PC-9 (cell line): ENCODE data around the gene CDKN1C. TPM values are rescaled to one million over a fixed set of nuclear protein-coding genes. Genes with fewer than 3 reads are reported as not detected.

ENCODE experiments used
- BruUV-seq: library from RNA; stranded (reverse); fragments of 400-500 nt; replicated peaks from 2 replicates; lab custom pipeline; 2021; lab: Mats Ljungman, UMichigan
- CTCF ChIA-PET: fragments of 300-600 bp; sonication (Branson Sonifier 250); formaldehyde crosslinking; loops from one replicate; lab custom pipeline; 2022; ENCODE audit warnings: antibody characterized with exemption; lab: Charles Lee
- POLR2A ChIA-PET: fragments of 300-600 bp; sonication (Branson Sonifier 250); formaldehyde crosslinking; loops from one replicate; lab custom pipeline; 2022; ENCODE audit warnings: antibody characterized with exemption; ENCODE audit not compliant: unreplicated experiment; lab: Charles Lee
- DNase-seq, 2 experiments: peaks; one replicate each; pipeline versions ENCODE4 v3.0.0 to v3.0.0-alpha.2; 2015 to 2022; ENCODE audit warnings: mixed read lengths in 1 of 2
- H2AFZ ChIP-seq: fragments of 200-600 bp; sonication (generic); 2 replicates; pipeline ENCODE4 v1.8.1; 2017; ENCODE audit warnings: antibody characterized with exemption
- H3F3A ChIP-seq: fragments of 200-600 bp; sonication (generic); 2 replicates; pipeline ENCODE4 v1.8.1; 2017; ENCODE audit warnings: antibody characterized with exemption, mild to moderate bottlenecking, low read depth; ENCODE audit not compliant: insufficient read depth
- H3K27ac ChIP-seq: fragments of 200-600 bp; sonication (generic); 2 replicates; pipeline ENCODE4 v1.6.1; 2016; ENCODE audit warnings: mixed run types
- H3K27me3 ChIP-seq: fragments of 200-600 bp; sonication (generic); 2 replicates; pipeline ENCODE4 v1.6.1; 2016; ENCODE audit warnings: low read depth, mixed run types; ENCODE audit not compliant: insufficient read depth
- H3K36me3 ChIP-seq: fragments of 200-600 bp; sonication (generic); 2 replicates; pipeline ENCODE4 v1.6.1; 2016; ENCODE audit warnings: low read depth, mixed run types
- H3K4me1 ChIP-seq: fragments of 200-600 bp; sonication (generic); replicated peaks from 2 replicates; pipeline ENCODE4 v1.6.1; 2016; ENCODE audit warnings: mixed run types; ENCODE audit not compliant: insufficient read depth
- H3K4me2 ChIP-seq: fragments of 200-600 bp; sonication (generic); 2 replicates; pipeline ENCODE4 v1.6.1; 2017; ENCODE audit warnings: mixed run types
- H3K4me3 ChIP-seq: fragments of 200-600 bp; sonication (generic); 2 replicates; pipeline ENCODE4 v1.6.1; 2016; ENCODE audit warnings: mixed run types
- H3K79me2 ChIP-seq: fragments of 200-600 bp; sonication (generic); 2 replicates; pipeline ENCODE4 v1.6.1; 2017; ENCODE audit warnings: low read depth, mixed run types
- H3K9me2 ChIP-seq: fragments of 200-600 bp; sonication (generic); 2 replicates; pipeline ENCODE4 v1.8.1; 2017; ENCODE audit warnings: mild to moderate bottlenecking; ENCODE audit not compliant: insufficient read depth
- H3K9me3 ChIP-seq: fragments of 200-600 bp; sonication (generic); 2 replicates; pipeline ENCODE4 v1.8.1; 2016; ENCODE audit warnings: low read depth; ENCODE audit not compliant: insufficient read depth
- H4K20me1 ChIP-seq: fragments of 200-600 bp; sonication (generic); 2 replicates; pipeline ENCODE4 v1.8.1; 2017; ENCODE audit not compliant: insufficient read depth
- CTCF ChIP-seq: fragments of 200-600 bp; sonication (generic); conservative IDR thresholded peaks from 2 replicates; pipeline ENCODE4 v1.6.1; 2017; ENCODE audit warnings: mixed run types, antibody characterized with exemption, mild to moderate bottlenecking, moderate library complexity
- EZH2 ChIP-seq: fragments of 200-600 bp; sonication (generic); IDR thresholded peaks from 2 replicates; pipeline ENCODE4 v1.8.0; 2017; ENCODE audit warnings: antibody characterized with exemption, low read depth
- intact Hi-C: fragments of 100-400 bp; cut with micrococcal nuclease; formaldehyde crosslinking; loops from one replicate; pipeline ENCODE4 v1.10.0; 2022; ENCODE audit not compliant: unreplicated experiment
- total RNA-seq: library from RNA; stranded (reverse); gene quantifications from 2 replicates; pipeline ENCODE4 v1.2.3, GENCODE V29; 2021

Gene CDKN1C
- total RNA-seq, 1 experiment from 2014 or later = 5.1 TPM

- no peak for DNase-seq
- Histone ChIP-seq H3F3A (no peaks in the 10 kb centered on the region), H3K4me3 (no peak overlapping the region), H3K9me2 (no peaks in the 10 kb centered on the region), H3K27me3 (no peaks in the 10 kb centered on the region), H3K36me3 (no peaks in the 10 kb centered on the region), H2AFZ (no peak overlapping the region), H4K20me1 (no peaks in the 10 kb centered on the region), H3K79me2 (no peaks in the 10 kb centered on the region), H3K27ac (no peak overlapping the region), H3K4me1 (no peaks in the 10 kb centered on the region), H3K4me2 (no peak overlapping the region), H3K9me3 (no peaks in the 10 kb centered on the region)
- CTCF ChIA-PET = no interaction called here
- intact Hi-C loops = no loop called here
- POLR2A ChIA-PET = no interaction called here
- BruUV-seq = no TSS peak
- no peak for TF ChIP-seq CTCF
- TF ChIP-seq EZH2 = no peak
These were observed 10.6 kb downstream of the CDKN1C start for GRCh38 chr11:2874963-2875362.

GRCh38 chr11:2870969-2871680 lies 14.4 kb downstream of the CDKN1C start:
- no peaks in the 10 kb centered on the region for H3K4me1 ChIP-seq
- no peak for TF ChIP-seq CTCF
- no peak for TF ChIP-seq EZH2
- no peaks in the 10 kb centered on the region for H3K9me2 ChIP-seq
- no peak overlapping the region for H3K27ac ChIP-seq
- H2AFZ ChIP-seq = no peak overlapping the region
- H3K79me2 ChIP-seq = no peaks in the 10 kb centered on the region
- intact Hi-C loops = no loop called here
- no peaks in the 10 kb centered on the region for H3K9me3 ChIP-seq
- no peak overlapping the region for H3K4me2 ChIP-seq
- H3F3A ChIP-seq = no peaks in the 10 kb centered on the region
- no TSS peak for BruUV-seq
- no peaks in the 10 kb centered on the region for H4K20me1 ChIP-seq
- H3K27me3 ChIP-seq = no peaks in the 10 kb centered on the region
- no peak for DNase-seq
- ChIA-PET CTCF (no interaction called here), POLR2A (no interaction called here)
- no peak overlapping the region for H3K4me3 ChIP-seq
- H3K36me3 ChIP-seq = no peaks in the 10 kb centered on the region

GRCh38 chr11:2870460-2870859 lies 15.1 kb downstream of the CDKN1C start:
- no peak for TF ChIP-seq CTCF
- no peak for TF ChIP-seq EZH2
- H2AFZ ChIP-seq = no peak overlapping the region
- H3K9me2 ChIP-seq = no peaks in the 10 kb centered on the region
- no peaks in the 10 kb centered on the region for H3K79me2 ChIP-seq
- ChIA-PET CTCF (no interaction called here), POLR2A (no interaction called here)
- no TSS peak for BruUV-seq
- H3K4me3 ChIP-seq = no peak overlapping the region
- no peaks in the 10 kb centered on the region for H3K9me3 ChIP-seq
- no peaks in the 10 kb centered on the region for H3F3A ChIP-seq
- H3K4me1 ChIP-seq = no peaks in the 10 kb centered on the region
- no peaks in the 10 kb centered on the region for H4K20me1 ChIP-seq
- H3K27me3 ChIP-seq = no peaks in the 10 kb centered on the region
- H3K36me3 ChIP-seq = no peaks in the 10 kb centered on the region
- intact Hi-C loops = no loop called here
- H3K27ac ChIP-seq = no peak overlapping the region
- no peak overlapping the region for H3K4me2 ChIP-seq
- DNase-seq = no peak
